GM18909 (cell line): Measurements from ENCODE around the gene ACVRL1.

Experiments used
- ATAC-seq: cut with Tn5 transposase; IDR thresholded peaks from one replicate; pipeline ENCODE4 v1.9.1; 2021; ENCODE audit warnings: mild to moderate bottlenecking; ENCODE audit not compliant: unreplicated experiment, poor library complexity

The ACVRL1 gene

DNA sequence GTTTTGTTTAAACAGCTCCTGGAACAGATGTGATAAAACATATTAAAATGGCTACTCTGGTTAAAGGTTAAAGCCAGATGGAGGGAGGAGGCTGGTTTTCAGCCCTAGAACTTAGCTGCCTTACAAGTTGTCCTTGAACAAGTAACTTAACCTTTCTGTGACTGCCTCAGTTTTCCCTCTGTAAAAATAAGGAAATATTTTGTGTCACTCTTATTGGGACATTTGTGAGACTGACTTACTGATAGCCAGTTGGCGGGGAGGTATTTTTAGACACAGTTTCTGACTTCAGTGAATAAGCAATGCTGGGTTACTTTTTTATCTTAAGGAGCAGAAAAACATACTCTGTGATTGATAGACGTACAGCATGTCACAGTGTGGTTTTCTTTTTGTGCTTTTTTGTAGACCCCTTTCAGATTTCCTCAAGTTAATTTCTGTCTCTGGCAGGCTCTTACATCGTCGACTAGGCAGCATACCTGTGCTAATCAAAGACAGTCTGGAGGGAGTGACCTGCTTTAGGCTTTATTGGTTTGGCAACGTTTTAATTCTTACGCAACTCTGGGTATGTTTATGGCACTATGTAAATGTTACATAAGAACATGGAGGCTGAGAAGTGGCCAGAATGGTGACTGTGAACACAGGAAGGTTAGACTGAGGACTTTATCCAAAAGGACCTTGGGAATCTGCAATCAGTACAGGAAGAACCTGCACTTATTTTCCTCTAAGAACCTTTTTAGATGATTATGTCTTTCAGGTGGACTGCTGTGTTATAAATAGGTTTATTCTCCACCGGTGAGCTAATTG lies 47.5 kb downstream of the ACVRL1 start:
- no peak for ATAC-seq

DNA sequence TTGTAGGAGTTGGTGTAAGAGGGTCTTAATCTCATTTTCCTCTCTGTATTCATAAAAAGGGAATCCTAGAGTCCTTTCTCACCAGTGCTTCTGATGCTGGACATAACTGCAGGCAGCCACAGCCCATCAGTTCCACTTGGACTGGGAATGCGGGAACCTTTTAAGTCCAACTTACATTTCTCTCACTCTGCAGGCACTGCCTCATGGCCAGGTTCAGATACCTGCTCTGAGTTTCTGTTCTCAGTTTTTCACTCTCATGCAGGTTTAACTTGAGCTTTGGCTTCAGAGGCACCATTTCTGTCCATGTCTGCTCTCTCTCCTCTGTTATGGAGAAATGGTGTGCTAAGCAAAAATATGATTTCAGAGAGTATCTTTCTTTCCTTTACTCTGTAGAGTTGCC lies 48.4 kb downstream of the ACVRL1 start:
- no peak for ATAC-seq

DNA sequence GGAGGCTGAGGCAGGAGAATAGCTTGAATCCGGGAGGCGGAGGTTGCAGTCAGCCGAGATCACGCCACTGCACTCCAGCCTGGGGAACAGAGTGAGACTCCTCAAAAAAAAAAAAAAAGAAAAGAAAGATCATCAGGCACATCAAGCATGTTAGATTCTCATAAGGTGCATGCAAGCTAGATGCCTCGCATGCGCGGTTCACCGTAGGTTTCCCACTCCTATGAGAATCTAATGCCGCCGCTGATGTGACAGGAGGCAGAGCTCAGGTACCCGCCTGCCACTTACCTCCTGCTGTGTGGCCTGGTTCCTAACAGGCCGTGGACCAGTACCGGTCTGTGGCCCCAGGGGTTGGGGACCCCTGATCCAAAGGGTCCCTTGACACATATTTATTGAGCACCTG lies 51.2 kb downstream of the ACVRL1 start:
- no peak for ATAC-seq

DNA sequence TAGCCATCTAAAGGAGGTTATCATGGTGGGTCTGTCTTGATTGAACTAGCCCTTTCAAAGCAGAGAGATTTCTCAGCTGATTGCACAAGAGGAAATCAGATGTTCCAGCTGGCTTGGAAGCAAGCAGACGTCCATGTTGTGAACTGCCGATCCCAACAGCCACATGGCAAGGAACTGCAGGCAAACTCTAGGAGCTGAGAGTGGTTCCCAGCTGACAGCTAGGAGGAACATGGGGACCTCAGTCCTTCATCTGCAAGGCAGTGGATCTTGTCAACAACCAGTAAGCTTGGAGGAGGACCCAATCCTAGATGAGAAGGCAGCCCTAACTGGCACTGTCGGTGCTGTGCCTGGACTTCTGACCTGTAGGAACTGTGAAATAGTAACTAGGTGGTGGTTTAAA lies 51.9 kb downstream of the ACVRL1 start:
- no peak for ATAC-seq

DNA sequence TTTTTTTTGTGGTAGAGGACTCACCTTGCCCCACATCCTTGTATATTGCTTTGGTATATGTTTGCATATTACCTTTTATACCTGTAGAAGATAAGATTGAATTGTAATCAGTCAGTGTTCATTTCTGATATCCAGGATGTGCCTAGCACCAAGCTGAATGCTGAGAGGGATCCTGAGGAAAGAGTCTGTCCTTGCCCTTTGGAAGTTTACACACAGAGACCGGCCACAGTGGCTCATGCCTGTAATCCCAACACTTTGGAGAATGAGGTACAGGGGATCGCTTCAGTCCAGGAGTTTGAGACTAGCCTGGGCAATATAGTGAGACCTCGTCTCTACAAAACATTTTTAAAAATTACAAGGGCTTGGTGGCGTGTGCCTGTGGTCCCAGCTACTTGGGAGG lies 52.6 kb downstream of the ACVRL1 start:
- no peak for ATAC-seq

DNA sequence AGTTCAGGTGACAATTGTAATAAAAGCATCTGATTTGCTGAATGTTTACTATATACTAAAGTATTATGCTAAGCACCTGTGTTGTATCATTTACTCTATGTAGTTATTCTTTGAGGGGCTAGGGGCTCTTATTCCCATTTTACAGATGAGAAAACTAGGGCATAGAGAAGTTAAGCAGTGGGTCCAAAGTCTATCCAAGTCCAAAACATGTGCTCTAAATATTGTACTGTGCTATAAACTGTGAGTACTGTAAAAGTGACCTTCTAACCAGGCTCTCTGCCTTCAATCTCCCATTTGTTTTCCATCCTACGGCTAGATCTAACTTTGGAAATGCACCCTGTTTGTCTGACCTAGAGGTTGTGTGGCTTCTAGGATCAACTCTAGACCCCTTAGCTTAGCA lies 53.2 kb downstream of the ACVRL1 start:
- no peak for ATAC-seq

DNA sequence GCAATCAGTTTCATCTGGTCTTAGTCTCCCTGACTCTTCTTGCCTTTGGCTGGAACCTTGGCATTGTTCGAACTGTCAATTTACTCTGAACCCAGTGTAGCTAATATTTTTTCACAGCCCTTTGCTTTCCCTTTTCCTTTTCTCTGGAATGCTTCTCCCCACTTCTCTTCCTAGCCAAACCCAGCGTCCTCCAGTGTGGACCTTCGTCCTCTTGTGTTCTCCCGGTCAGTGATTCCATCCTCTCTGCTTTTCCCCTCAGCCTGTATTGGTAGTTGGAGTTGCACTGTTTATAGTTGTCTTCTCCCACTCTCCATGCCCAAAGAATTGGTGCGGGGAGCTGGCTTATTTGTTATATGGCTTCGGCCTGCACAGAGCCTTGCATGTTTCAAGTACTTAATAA lies 53.6 kb downstream of the ACVRL1 start:
- ATAC-seq = no peak

DNA sequence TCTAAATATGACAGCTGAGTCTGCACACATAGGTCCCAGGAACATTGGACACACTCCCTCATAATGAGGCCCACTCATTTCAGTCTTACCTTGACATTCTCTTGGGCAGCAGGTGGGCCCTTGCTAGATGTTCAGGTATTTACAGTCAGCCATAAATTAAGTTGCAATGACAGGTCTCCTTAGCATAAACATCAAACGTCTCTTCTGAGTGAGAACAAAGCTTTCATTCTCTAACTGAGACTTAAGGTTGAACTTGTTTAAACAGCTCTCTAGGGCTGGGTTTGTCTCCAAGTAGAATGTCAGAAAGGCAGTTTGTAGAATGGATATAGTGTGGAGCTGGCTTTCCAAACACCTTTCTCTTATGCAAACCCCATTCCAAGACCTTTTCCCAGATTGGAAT lies 54.5 kb downstream of the ACVRL1 start:
- ATAC-seq = no peak

DNA sequence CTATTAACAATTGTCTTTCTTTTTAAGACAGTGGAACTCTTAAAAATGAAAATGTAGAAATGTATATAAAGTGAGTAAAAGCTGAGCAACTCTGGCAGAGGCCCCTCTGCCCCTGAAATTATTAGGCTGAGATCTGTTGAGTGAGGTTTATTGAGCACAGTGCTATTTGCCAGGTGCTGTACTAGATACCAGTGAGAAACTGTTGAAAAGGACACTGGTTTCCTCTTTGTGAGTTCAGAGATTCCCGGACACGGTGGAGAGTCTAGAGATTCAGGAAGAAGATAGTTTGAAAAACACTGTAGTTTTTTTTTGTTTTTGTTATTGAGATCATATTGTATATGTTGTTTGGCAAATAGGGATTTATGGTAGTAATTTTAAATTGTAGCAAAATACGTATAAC lies 55.4 kb downstream of the ACVRL1 start:
- ATAC-seq = no peak

DNA sequence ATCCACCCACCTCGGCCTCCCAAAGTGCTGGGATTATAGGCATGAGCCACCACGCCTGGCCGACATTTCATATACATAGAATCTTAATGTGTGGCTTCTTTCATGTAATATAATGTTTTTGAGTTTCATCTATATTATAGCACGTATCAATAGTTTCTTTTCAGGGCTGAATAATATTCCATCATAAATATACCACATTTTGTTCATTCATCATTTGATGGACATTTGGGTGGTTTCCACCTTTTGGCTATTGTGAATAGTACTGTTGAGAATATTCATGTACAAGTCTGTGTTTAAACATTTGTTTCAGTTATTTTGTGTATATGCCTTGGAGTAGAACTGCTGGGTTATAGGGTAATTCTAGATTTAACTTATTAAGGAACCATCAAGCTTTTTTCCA lies 56.2 kb downstream of the ACVRL1 start:
- ATAC-seq = no peak

DNA sequence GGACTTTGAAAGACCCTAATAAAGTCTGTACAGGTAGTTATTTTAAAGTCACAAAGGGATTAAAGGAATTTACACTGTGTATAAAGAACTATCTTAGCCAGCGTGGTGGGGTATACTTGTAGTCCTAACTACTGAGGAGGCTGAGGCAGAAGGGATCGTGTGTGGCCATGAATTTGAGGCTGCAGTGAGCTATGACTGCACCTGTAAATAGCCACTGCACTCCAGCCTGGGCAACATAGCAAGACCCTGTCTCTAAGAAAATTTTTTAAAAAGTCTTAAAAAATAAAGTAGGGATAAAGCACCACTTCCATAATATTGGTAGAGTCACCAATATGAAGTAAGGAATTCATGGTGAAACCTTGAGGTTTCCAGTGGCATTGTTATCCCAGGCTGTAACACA lies 62.3 kb downstream of the ACVRL1 start:
- ATAC-seq = no peak

DNA sequence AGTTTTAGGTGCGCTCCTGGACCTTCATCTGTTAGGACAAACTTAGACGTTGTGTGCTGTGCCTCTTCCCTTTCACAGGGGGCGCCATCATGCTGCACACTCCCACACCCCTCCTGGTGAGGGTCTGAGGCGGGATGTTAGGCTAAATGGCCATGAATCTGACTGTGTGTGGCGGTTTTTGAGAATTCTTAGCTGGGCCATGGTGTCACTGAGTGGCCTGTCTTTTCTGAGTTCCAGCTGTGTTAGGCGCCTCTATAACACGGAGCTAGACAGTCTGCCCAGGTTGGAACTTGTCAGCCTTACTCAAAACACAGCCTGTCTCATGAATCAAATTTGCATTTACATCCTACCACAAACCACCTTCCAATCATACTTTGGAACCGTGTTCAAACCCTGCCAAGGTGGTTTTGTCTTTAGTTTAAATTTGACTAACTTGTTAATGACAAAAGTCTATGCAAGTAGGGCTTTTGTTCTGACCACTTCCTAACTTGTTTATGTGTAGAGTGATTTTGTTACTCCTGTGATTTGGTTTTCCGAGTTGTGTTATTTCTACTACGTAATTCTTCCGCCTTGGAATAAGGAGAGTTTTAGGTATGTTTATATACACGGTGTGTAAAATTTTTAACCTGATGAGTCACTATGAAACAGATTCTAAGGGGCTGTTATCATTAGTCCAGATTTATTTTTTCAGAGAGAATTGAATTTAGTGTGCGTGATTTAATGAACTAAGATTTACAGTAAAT lies 63.8 kb downstream of the ACVRL1 start:
- peak; percentile 88 for ATAC-seq

DNA sequence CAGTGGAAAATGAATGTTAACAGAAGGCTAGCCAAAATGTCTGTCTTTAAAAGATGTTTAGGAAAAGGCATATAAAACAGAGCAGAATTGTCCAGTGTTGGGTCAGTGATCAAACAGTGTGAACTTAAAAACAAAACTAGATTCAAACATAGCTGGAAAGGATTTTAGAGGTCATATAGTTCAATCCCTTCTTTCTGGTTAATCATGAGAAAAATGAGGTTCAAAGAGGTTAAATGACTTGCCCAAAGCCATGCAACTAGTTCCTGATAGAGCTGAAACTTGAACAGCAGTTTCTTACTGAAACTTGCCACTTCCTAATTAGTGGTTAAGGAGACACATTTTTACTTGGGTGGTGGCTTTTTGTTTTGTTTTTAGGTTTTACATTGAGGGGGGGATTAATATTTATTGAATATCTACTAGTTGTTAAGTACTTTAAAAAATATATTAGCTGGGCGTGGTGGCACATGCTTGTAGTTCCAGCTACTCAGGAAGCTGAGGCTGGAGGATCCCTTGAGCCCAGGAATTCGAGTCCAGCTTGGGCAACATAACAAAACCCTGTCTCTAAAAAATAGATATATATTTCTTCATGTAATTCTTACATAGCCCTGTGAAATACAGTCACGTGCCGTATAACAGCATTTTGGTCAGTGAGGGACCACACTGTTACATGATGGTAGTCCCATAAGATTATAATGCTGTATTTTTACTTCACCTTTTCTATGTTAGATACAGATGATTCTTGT lies 64.5 kb downstream of the ACVRL1 start:
- no peak for ATAC-seq

DNA sequence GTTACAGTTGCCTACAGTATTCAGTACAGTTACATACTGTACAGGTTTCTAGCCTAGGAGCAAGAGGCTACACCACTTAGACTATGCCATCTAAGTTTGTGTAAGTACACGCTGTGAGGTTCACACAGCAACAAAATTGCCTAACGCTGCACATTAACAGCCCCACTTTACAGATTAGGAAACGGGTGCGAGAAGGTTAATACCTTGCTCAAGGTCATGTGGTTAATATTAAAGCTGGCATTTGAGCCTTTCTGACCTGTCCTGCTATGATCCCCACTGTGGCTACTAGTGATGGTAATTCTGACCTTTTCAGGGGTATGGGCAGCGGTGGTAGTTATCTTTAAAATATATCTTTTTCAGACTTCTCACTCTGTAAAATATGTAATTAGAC lies 65.1 kb downstream of the ACVRL1 start:
- no peak for ATAC-seq

DNA sequence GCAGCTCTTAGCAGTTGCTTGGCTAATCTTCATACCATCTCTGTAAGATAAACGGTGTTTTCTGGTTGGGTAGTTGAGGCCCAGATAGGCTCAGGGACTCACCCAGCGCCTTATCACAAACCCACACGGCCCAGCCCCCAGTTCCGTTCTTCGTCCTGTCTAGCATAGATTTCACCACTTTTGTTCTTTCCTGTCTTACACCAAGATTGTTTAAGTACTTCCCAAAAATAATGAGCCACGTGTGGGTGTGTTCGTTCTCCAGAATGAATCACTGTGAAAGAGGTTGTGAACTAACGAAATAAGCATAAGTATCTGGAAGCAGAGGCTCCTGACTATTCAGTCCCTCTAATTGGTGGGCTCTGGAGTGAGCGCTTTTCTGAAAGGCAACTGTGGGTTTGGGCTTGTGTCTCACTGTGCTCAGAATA lies 65.6 kb downstream of the ACVRL1 start:
- ATAC-seq = no peak
